Neuronal stem cell (in vitro differentiated cells): ENCODE data around the gene FNDC11.

Experiments used
- DNase-seq: peaks from one replicate; pipeline ENCODE4 v3.0.0-alpha.2; 2013; ENCODE audit warnings: low spot score
- H2AFZ ChIP-seq: one replicate; pipeline ENCODE4 v1.6.1; 2013; ENCODE audit warnings: mild to moderate bottlenecking, low read length, inconsistent platforms
- H2AK5ac ChIP-seq: 2 replicates; pipeline ENCODE4 v1.6.1; 2013; ENCODE audit warnings: low read depth, mild to moderate bottlenecking, inconsistent platforms, low read length, moderate library complexity, mixed read lengths
- H2BK120ac ChIP-seq: 2 replicates; pipeline ENCODE4 v1.6.1; 2013; ENCODE audit warnings: low read depth, mild to moderate bottlenecking, inconsistent platforms, low read length, moderate library complexity, mixed read lengths
- H2BK12ac ChIP-seq: one replicate; pipeline ENCODE4 v1.6.1; 2013; ENCODE audit warnings: low read length, inconsistent platforms
- H2BK15ac ChIP-seq: 2 replicates; pipeline ENCODE4 v1.6.1; 2013; ENCODE audit warnings: mild to moderate bottlenecking, low read length, inconsistent platforms, mixed read lengths
- H2BK5ac ChIP-seq: one replicate; pipeline ENCODE4 v1.6.1; 2013; ENCODE audit warnings: inconsistent platforms, mild to moderate bottlenecking, low read length, moderate library complexity
- H3K14ac ChIP-seq: one replicate; pipeline ENCODE4 v1.6.1; 2013; ENCODE audit warnings: low read length, inconsistent platforms
- H3K18ac ChIP-seq: 2 replicates; pipeline ENCODE4 v1.6.1; 2013; ENCODE audit warnings: low read length, inconsistent platforms
- H3K23ac ChIP-seq: 2 replicates; pipeline ENCODE4 v1.6.1; 2013; ENCODE audit warnings: low read depth, mild to moderate bottlenecking, mixed read lengths, low read length, inconsistent platforms; ENCODE audit not compliant: poor library complexity
- H3K27ac ChIP-seq: replicated peaks from 3 replicates; pipeline ENCODE4 v1.5.1; 2013; ENCODE audit warnings: low read length, inconsistent platforms
- H3K27me3 ChIP-seq, 3 experiments: 2 replicates each; pipeline ENCODE4 v1.6.1; 2013; ENCODE audit warnings: low read length in 3 of 3, mild to moderate bottlenecking in 2 of 3, inconsistent platforms in 1 of 3, low read depth in 1 of 3, mixed read lengths in 1 of 3, moderate library complexity in 1 of 3; ENCODE audit not compliant: control insufficient read depth in 3 of 3, insufficient read depth in 3 of 3
- H3K36me3 ChIP-seq, 2 donors: replicated peaks in 1 of 2; 2 replicates each; pipeline ENCODE4 v1.6.1; 2013; ENCODE audit warnings: low read length in 2 of 2; ENCODE audit not compliant: control insufficient read depth in 2 of 2, insufficient read depth in 2 of 2
- H3K4ac ChIP-seq: 2 replicates; pipeline ENCODE4 v1.6.1; 2013; ENCODE audit warnings: inconsistent platforms, mild to moderate bottlenecking, low read length, moderate library complexity
- H3K4me1 ChIP-seq, 2 donors: 1 replicate in 1 of 2; 2 replicates in 1 of 2; pipeline ENCODE4 v1.6.1; 2013; ENCODE audit warnings: low read length in 2 of 2, low read depth in 1 of 2; ENCODE audit not compliant: control insufficient read depth in 2 of 2, insufficient read depth in 1 of 2
- H3K4me2 ChIP-seq: one replicate; pipeline ENCODE4 v1.6.1; 2013; ENCODE audit warnings: mild to moderate bottlenecking, low read length, inconsistent platforms; ENCODE audit not compliant: insufficient read depth, poor library complexity, severe bottlenecking
- H3K4me3 ChIP-seq, 2 donors: 2 replicates each; pipeline ENCODE4 v1.5.1; 2013; ENCODE audit warnings: low read length in 2 of 2, mild to moderate bottlenecking in 2 of 2, inconsistent platforms in 1 of 2, moderate library complexity in 1 of 2
- H3K79me1 ChIP-seq: one replicate; pipeline ENCODE4 v1.6.1; 2013; ENCODE audit warnings: low read depth, mild to moderate bottlenecking, inconsistent platforms, low read length, moderate library complexity
- H3K9ac ChIP-seq: one replicate; pipeline ENCODE4 v1.6.1; 2013; ENCODE audit warnings: mild to moderate bottlenecking, low read depth, low read length, inconsistent platforms; ENCODE audit not compliant: poor library complexity
- H3K9me3 ChIP-seq, 2 donors: replicated peaks in 1 of 2; 2 replicates each; pipeline versions ENCODE3 to v1.6.1; 2013; ENCODE audit warnings: low read length in 2 of 2, mild to moderate bottlenecking in 2 of 2, inconsistent platforms in 1 of 2, low read depth in 1 of 2, mixed read lengths in 1 of 2, moderate library complexity in 1 of 2; ENCODE audit not compliant: control insufficient read depth in 2 of 2, insufficient read depth in 1 of 2
- H4K8ac ChIP-seq: one replicate; pipeline ENCODE4 v1.6.1; 2013; ENCODE audit warnings: low read depth, mild to moderate bottlenecking, inconsistent platforms, low read length, moderate library complexity
- H4K91ac ChIP-seq: one replicate; pipeline ENCODE4 v1.6.1; 2013; ENCODE audit warnings: low read length, low read depth, mild to moderate bottlenecking, inconsistent platforms; ENCODE audit not compliant: poor library complexity
- WGBS, 2 donors: extraction: QIAGEN DNeasy Blood & Tissue Kit; methylation state at CpG; one replicate each; pipeline ENCODE4 v1.1.7; 2013; ENCODE audit warnings: missing lambda C conversion rate in 2 of 2, mixed read lengths in 1 of 2; ENCODE audit not compliant: insufficient read length in 2 of 2, insufficient replicate concordance in 1 of 2; ENCODE audit errors: extremely low coverage in 2 of 2; 5-methylcytosine and 5-hydroxymethylcytosine counted together

The FNDC11 gene

DNA sequence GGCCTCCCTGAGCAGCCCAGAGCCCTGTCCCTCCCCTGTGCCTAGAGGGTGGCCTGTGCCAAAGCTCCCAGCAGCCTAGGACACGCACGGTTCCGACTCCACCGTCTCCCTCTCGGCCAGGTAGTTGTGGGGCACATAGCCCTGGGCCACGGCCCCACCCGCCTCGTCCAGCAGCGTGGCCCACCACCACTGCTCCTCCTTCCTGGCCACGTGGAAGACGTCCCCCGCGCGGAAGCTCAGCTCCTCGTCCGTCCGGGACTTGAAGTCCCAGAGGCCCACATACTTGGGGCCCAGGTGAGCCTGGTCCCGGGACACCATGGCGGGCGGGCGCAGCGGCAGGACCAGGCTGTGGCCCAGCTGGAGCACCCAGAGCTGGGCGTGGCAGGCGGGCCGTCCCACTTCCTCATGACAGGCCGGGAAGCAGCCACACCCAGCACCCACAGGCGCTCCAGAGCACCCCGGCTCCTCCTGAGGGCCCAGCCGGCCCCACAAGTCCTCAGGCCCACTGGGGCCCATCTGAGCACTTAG lies 16.9 kb upstream of the FNDC11 start, which contains the start of gene PTK6:
Gene PTK6, minus strand, starts transcription at position 380 of the 528 bp plus-strand sequence. Its CDS starts 62 bp downstream, at position 318.
- DNase-seq: no peak
- no peaks in the 10 kb centered on the region for H3K79me1 ChIP-seq
- no peak within 1 kb of the TSS for H4K91ac ChIP-seq
- H2BK12ac ChIP-seq: peak within 1 kb of the TSS; percentile 100
- peak within 1 kb of the TSS; percentile 80 for H3K23ac ChIP-seq
- peaks cover 0 to 18% (median 0%) of the 10 kb centered on the region in 3 experiments for H3K27me3 ChIP-seq
- H2AFZ ChIP-seq: peak within 1 kb of the TSS; percentile 84
- H3K9me3 ChIP-seq: peaks cover 0 to 1% of the 10 kb centered on the region in 2 donors
- H3K14ac ChIP-seq: no peak within 1 kb of the TSS
- H3K18ac ChIP-seq: peak within 1 kb of the TSS; percentile 90
- H3K4ac ChIP-seq: peak within 1 kb of the TSS; percentile 76
- WGBS, 2 donors: no CpG with 5 or more reads among the region's 29 CpGs
- no peaks in the 10 kb centered on the region for H3K36me3 ChIP-seq
- H2BK5ac ChIP-seq: peak within 1 kb of the TSS; percentile 75
- peak within 1 kb of the TSS; percentile 99 for H2BK15ac ChIP-seq
- H3K27ac ChIP-seq: no peak within 1 kb of the TSS
- H2AK5ac ChIP-seq: peak within 1 kb of the TSS; percentile 100
- no peak within 1 kb of the TSS for H2BK120ac ChIP-seq
- H3K4me3 ChIP-seq: peak within 1 kb of the TSS in 1 of 2 donors; percentile 27
- peak within 1 kb of the TSS; percentile 81 for H3K9ac ChIP-seq
- H3K4me1 ChIP-seq: peaks cover 16 to 21% of the 10 kb centered on the region in 2 donors
- H3K4me2 ChIP-seq: peak within 1 kb of the TSS; percentile 45
- H4K8ac ChIP-seq: peak within 1 kb of the TSS; percentile 43

DNA sequence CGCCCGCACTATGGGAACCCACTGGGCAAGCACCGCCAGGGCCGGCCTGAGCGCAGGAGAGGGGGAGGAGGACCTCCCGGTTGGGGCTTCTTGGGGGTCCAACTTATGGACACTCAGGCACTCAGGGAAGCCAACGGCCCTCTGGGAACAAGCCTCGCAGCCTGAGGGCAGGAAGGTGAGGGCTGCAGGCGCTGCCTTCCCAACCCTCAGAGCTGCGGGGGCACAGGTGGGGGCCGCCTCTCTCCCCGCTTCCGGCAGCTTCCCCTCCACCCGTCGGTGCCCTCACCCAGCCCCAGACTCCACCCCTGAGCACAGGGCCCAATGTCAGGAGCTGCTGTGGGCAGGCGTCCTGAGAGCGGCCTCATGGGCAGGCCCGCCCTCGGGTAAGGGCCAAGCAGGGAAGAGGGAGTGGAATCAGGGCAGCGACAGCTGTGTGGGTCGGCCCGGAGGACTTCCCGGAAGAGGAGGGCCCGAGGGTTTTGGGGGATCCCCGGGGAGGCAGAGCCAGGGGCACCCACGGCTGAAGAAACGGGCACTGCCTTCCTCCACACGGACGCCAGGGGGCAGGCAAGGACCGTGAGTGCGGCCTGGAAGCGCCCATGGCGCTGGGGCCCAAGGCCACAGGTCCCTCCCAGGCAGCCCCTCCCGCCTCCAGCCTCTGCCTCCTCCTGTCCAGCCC lies 16.3 kb upstream of the FNDC11 start:
- Histone ChIP-seq H3K14ac (no peak overlapping the region), H3K4me2 (peak overlapping the region; percentile 45), H2AK5ac (peak overlapping the region; percentile 100), H3K9me3 (no peaks in the 10 kb centered on the region), H2AFZ (peak overlapping the region; percentile 84), H3K23ac (peak overlapping the region; percentile 80), H3K27me3 (peaks cover 0 to 20% (median 0%) of the 10 kb centered on the region in 3 experiments), H3K79me1 (no peaks in the 10 kb centered on the region), H4K8ac (peak overlapping the region; percentile 17), H3K36me3 (no peaks in the 10 kb centered on the region), H4K91ac (no peak overlapping the region), H3K9ac (peak overlapping the region; percentile 81), H3K4me1 (peaks cover 16 to 21% of the 10 kb centered on the region in 2 donors), H2BK120ac (no peak overlapping the region), H2BK15ac (peak overlapping the region; percentile 99), H3K27ac (no peak overlapping the region), H3K18ac (peak overlapping the region; percentile 90), H3K4ac (peak overlapping the region; percentile 76), H3K4me3 (peak overlapping the region in 1 of 2 donors; percentile 27), H2BK5ac (peak overlapping the region; percentile 75), H2BK12ac (peak overlapping the region; percentile 100)
- peak; percentile 82 for DNase-seq
- no CpG with 5 or more reads among the region's 34 CpGs for WGBS, 2 donors

DNA sequence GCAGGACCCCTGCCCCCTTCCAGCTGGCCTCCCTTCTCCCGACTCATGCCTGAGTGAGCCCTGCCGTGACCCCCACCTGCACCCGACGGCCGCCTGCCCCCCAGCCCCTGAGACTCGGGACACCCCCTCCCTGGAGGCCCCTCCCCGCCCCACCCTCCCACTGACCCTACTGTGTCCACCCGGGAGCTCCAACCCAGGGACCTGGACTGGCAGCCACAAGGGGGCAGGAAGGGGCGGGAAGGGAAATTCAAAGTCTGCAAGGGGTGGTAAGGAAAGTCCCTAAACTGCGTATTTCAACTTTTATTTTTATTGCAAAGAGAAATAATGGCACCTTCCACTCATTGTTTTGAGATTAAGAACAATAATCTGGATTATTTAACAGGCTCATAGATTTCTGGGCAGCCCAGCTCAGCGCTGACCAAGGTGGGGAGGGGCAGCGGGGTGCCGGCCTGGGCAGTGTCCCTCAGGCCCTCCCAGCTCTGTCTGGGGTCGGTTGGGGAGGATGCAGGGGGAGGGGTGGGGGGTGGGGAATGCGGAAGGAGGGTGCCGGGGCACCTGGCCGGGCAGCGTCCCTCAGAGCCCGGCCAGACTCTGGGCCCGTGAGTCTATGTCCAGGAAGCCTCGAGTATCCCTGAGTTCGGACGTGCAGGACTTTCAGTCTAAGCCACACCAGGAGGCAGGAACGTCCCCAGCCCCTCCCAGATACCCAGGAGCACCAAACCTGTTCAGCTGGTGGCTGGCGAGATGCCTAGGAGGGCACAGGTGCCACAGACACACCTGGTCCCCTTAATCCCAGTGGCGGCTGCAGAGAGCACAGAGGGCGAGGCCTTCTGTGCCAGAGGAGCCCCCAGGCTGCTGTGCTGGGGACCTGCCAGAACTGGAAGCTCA lies 15.5 kb upstream of the FNDC11 start:
- Histone ChIP-seq H2BK120ac (no peak overlapping the region), H2AFZ (peak overlapping the region; percentile 84), H4K8ac (no peak overlapping the region), H3K4me1 (peaks cover 16 to 21% of the 10 kb centered on the region in 2 donors), H3K27me3 (peaks cover 0 to 20% (median 0%) of the 10 kb centered on the region in 3 experiments), H3K4ac (no peak overlapping the region), H3K9ac (no peak overlapping the region), H3K27ac (no peak overlapping the region), H2BK15ac (peak overlapping the region; percentile 82), H2BK12ac (no peak overlapping the region), H3K4me3 (peak overlapping the region in 1 of 2 donors; percentile 27), H3K14ac (no peak overlapping the region), H2BK5ac (peak overlapping the region; percentile 75), H3K36me3 (no peaks in the 10 kb centered on the region), H2AK5ac (peak overlapping the region; percentile 63), H3K4me2 (peak overlapping the region; percentile 45), H3K23ac (peak overlapping the region; percentile 80), H3K9me3 (no peaks in the 10 kb centered on the region), H3K18ac (peak overlapping the region; percentile 44), H3K79me1 (no peaks in the 10 kb centered on the region), H4K91ac (no peak overlapping the region)
- no CpG with 5 or more reads among the region's 27 CpGs for WGBS, 2 donors
- DNase-seq: no peak
